ENCODE data around the gene NSMCE1.

NSMCE1 gene

DNA sequence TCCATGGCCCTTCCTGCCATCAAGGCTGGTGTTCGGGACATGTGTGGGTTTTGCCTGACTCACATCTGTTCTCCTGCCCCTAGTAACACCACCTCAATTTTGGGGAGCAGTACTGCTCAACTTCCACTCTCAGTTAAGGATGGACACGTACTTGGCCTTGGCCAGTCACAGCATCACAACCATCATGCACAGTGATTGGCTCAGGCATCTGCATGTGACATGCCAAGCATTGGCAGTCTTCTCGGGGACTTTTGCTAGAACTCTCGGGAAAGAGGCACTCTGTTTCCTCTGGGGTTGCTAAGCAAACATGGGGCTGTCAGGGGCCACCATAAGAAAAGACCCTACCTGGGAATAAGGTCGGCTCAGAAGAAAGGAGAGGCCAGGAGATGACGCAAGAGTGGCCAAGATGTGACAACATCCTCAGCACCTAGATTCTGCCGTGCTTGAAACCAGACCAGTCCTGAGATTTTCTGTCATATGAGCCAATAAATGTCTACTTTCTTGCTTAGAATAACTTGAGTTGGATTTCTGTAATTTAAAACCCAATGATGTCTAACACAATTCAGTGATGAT, 77.1 kb downstream of the NSMCE1 start:
- no peak for DNase-seq

DNA sequence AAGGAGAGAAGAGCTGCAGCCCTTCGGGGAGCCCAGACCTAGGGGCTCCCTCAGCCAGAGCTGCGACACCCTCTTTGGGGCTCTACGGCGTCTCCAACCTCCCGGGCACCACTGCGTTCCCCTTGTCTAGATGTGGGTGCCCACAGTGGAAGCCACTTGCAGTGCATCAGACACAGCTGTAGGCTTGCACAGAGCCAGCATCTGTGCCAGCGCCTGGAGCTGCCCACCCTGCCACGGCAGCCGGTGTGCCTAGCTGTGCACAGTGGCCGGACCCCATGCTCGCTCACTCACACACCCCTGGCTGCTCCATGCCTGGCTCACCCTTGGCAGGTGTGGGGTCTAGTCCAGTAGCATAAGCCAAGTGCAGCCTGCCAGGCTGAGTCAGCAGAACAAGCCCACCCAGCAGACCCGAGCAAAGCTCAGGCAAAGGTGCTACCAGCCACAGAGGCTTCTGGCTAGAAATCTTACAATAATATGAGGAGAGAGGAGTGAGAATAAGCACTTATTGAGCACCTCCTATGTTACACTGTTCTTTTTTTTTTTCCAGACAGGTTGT, 78.2 kb downstream of the NSMCE1 start:
- no peak for DNase-seq

DNA sequence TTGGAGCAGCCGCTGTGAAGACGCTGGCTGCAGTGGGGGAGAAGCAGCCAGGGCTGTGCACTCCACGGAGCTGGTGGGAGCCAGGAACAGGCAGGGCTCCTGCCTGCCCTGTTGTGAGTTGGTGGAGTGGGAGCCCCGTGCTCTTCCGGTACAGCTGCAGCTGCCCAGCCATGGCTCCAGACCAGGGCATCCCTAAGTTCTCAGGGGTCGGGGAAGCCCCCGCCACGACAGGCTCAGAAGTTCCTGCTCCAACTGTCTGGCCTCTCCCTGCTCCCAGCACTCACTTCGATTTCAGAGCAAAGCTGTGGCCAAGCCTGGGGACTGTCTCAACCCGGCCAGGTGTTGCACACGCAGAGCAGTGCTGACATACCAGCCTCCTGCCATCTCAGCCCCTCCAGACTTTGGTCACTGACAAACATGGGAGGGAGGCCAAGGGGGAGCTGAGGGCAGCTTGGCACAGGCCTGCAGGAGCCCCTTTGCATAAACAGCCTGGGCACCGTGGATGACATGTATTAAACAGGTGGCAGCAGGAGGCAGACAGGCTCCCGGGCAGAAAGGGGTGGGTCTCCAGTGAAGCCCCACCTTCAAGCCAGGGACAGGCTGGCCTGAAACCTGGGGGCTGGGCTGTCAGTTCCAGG, 79.1 kb downstream of the NSMCE1 start:
- no peak for DNase-seq

DNA sequence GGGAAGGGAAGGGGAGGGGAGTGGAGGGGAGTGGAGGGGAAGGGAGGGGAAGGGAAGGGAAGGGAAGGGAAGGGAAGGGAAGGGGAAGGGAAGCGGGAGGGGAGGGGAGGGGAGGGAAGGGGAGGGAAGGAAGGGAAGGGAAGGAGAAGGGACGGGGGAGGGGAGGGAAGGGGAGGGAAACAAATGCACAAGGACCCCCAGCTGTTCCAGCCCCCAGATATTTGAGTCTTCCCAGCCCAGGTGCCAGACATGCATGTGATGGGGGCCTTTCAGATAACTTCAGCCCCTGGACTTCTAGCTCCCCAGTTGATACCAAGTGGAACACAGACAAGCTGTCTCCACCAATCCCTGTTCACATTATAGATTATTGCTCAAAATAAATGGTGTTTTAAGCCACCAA, 79.9 kb downstream of the NSMCE1 start:
- no peak for DNase-seq

DNA sequence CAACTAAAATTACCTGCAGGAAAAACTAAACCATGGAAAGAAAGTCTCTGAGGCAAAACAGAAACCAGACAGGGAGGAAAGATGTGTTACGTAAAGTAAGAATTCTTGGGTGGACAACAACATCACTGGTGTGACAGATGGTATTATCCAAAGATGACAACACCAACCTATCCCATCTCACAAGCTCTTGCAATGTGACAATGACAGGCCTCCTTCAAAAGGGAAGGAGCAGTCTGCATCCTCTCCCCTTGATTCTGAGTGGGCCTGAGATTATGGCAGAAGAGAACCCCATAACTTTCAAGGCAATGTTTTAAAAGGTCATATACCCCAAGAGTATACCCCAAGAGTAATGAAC, 82.8 kb downstream of the NSMCE1 start:
- no peak for DNase-seq

DNA sequence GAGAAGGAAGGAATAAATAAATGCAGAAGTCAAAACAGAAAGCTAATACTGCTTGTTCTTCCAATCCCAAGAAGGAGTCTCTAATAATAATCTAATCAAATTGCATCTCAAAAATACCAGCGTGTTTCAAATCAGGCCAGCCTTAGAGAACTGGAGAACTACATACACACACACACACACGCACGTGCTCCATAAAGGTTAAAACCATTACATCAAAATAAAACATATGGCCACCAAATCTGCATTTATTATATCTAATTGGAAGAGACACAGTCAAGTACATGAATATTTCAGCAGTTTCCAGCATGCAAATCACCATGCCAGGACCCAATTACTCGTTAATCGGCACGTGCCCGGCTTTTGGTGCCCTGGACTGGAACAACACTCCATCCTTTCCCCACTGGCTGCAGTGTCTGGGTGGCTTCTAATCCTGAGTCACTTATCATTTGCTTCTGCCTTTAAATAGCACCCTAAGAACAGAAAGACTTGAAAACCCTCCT, 85.6 kb downstream of the NSMCE1 start:
- no peak for DNase-seq

DNA sequence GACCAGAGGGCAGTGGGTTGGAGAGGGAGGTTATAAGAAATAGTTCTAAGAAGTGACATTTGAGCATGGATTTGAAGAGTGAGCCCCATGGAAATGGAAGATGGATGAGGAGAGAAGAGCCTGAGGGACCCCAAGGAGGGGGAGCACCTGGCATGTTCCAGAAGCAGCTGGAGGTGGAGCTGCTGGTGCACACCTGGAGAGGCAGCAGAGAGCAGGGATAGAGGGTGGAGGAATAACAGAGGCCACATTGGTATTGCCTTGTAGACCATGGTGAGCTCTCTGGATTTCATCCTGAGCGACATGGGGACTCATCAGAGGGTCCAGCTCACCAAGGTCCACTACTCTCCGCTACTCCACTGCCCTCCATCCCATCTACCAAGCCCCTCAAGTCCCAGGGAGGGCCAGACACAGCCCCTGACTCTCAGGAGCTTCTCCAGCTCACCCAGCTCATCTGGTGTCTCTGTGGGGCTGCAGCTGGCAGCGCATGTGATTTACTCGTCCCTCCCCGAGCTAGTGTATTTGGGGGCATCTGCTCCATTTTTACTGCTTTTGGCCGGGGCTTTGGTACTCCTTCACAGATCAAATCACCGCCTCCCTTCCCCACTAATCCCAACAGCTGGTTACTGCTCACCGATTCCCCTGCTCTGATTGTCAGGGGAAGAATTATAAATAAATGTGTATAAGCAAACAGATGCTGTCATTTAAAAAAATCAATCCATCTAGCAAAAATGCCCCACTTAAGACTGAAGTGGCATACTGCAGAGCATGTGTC, 87.4 kb downstream of the NSMCE1 start:
- no peak for DNase-seq

DNA sequence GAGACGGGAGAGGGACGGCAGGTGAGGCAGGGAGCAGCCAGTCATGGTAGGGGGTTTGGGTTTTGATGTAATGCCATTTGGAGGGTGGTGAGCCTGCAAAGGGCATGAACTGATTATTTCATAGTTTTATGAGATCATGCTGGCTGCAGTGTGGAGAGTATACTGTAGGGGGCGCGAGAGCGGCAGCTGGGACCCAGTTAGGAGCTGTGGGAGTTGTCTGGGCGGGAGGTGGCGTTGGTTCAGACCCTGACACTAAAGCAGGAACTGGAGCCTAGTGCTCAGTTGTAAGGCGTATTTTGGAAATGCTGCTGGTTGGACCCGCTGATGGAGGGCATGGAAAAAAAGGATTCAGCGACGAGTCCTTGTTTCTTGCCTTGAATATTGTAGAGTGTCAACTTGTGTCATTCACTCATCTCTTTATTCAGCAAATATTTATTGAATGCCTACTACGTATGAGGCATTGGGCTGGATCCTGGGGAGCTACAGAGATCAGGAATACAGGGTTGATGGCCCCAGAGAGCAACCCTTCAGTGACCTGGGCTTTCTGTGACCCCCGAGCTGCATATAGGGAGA, 89.0 kb downstream of the NSMCE1 start:
- peak in 1 of 2 experiments; percentile 14 for DNase-seq

DNA sequence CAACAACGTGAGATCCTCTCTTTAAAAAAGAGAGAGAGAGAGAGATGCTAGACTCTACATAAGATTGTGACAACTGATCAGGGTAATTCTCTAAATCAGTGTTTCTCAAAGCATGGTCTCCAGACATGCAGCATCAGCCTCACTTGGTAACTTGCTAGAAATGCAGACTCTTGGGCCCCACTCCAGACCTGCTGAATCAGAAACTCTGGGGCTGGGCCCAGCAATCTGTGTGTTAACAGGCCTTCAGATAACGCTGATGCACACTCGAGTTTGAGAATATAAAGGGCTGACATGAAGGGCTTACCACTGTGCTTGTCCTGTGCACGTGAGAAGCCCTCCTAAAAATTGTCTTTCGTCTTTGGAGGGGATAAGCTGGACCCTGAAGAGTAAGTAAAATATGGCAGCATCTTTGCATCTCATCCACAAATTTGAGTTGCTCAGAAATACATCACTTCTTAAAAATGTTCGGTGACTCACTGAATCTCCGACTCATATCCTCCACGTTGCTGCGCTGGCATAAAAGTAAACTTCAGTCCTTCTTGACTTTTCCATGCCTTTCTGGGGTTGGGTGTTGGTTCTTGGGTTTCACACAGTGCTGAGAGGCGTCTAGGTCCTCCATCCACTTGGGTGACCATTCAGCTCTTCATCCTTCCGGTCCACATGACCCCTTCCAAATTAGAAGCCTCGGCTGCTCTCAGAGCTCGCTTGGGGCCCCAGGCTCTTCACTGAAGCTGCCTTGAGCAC, 91.4 kb downstream of the NSMCE1 start:
- DNase-seq = no peak

DNA sequence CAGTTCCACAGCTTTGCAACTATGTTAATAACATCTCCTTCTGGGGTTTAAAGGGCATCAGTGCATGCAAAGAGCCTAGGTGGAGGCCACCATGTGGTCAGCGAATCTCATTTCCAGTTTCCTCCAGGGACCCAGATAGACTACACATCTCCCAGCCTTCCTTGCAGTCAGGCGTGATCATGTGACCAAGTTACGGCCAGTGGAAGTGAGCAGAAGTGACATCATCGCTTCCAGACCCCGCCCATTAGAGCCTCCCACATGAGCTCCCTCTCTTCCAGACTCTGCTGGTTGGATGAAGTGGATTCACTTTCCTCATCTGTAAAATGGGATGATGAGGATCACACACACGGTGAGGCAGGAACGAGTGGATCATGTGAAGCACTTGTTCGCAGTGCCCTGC, 92.7 kb downstream of the NSMCE1 start:
- DNase-seq = no peak
